Activated T-helper 1 cell treated with anti-CD3 and anti-CD28 coated beads, Interleukin-12 subunit alpha, Interleukin-12 subunit beta, Interleukin-2, Interleukin-4 antibody, amounts not matched to agents 30 ng/mL and 10 ng/mL and 1 ng/mL, durations not matched to agents 14 hours and 24 hours and 36 hours (primary cell): Measurements from ENCODE around the gene ELAC2. TPM values are rescaled to one million over a fixed set of nuclear protein-coding genes. Genes with fewer than 3 reads are reported as not detected.

ENCODE experiments used
- DNase-seq: peaks from one replicate; pipeline ENCODE4 v3.0.0; 2021; ENCODE audit warnings: low spot score
- H3K27ac Mint-ChIP-seq: one replicate; pipeline ENCODE4 v1.8.0; 2021; ENCODE audit warnings: mild to moderate bottlenecking, mixed read lengths
- H3K27me3 Mint-ChIP-seq: one replicate; pipeline ENCODE4 v1.8.0; 2022; ENCODE audit warnings: mild to moderate bottlenecking, moderate library complexity, mixed read lengths; ENCODE audit not compliant: insufficient read depth
- H3K36me3 Mint-ChIP-seq: one replicate; pipeline ENCODE4 v1.8.0; 2021; ENCODE audit warnings: low read depth, mixed read lengths
- H3K4me1 Mint-ChIP-seq: one replicate; pipeline ENCODE4 v1.8.0; 2021; ENCODE audit warnings: low read depth, mixed read lengths
- H3K4me3 Mint-ChIP-seq: one replicate; pipeline ENCODE4 v1.8.0; 2021; ENCODE audit warnings: mild to moderate bottlenecking, moderate library complexity, mixed read lengths
- H3K9me3 Mint-ChIP-seq: one replicate; pipeline ENCODE4 v1.8.0; 2021; ENCODE audit warnings: mixed read lengths
- intact Hi-C: fragments of 100-400 bp; cut with micrococcal nuclease; formaldehyde crosslinking; loops from one replicate; pipeline ENCODE4 v1.15.1; 2024
- total RNA-seq: library from RNA; stranded (reverse); gene quantifications from 2 replicates; pipeline ENCODE4 v1.2.3, GENCODE V29; 2022

The ELAC2 gene
- total RNA-seq, 1 donor from 2014 or later = 98.7 TPM

DNA sequence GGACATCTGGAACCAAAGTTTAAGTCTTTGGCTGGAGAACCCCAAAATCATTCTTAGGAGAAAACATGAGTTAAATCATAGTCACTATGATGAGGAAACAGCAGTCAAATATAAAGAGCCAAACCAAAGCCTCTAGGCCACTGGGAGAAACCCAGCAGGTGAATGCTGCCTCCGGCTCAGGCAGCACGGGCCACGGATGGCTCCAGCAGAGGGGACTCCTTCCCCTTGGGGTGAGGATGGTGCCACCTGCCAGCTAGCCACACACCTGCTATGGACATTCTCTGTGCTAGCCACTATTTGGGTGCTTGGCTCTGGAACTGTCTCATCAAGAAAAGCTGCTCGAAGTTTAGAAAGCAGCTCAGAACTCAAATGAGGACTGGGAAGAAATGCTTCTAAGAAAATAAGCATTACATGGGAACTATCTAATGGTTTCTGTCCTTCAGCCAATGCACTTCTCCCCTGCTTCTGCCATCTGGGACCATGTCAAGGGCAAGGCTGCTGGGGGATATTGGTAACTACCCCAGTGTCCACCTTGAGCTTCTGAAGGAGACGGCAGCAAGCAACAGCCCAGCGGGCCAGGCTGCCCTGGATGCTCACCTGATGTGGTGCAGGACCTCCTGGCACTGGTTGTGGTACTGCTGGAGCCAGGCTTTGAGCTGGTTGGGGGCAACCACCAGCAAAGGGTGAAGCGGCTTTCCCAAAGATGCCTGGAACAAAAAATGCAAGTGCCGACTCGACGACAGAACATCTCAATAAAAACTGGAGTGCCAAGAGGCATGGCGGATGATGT is 22.5 kb downstream of the ELAC2 start:
- peaks cover 37% of the 10 kb centered on the region for H3K36me3 Mint-ChIP-seq
- no peaks in the 10 kb centered on the region for H3K4me1 Mint-ChIP-seq
- no peak overlapping the region for H3K27ac Mint-ChIP-seq
- intact Hi-C loops = no loop called here
- H3K4me3 Mint-ChIP-seq = no peak overlapping the region
- no peak for DNase-seq
- no peaks in the 10 kb centered on the region for H3K27me3 Mint-ChIP-seq
- no peaks in the 10 kb centered on the region for H3K9me3 Mint-ChIP-seq

DNA sequence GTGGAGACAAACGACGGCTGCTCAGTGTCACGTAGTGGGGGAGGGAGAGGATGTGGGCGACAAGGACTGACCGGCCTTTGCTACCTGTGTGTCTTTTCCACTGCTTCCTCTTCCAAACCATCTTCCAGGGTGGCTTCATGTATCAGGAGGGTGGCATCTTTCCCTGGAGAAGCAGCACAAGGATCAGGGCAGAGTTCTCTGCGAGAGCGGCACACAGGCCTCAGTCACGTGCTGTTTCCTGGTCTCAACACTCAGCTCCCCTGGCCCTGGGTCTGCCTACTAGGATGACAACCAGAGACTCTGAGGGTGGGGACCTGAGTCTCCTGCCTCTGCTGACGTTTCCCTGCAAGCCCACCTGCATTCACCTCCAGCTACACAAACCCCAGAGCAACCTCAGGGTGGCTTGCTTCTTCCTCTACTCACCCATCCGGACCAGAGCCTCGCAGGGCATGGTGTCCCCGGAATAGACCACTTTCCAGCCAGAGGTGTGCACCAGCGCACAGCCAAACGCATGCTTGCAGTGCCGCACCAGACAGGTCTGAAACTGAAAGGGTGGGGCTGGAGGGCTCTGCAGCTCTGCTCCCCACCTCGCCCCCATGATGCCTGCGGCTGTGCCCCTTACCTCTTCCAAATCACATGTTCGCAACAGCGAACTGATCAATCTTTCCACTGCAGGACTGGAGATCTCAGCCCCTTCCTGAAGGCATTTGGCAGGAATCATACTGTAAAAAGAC is 23.3 kb downstream of the ELAC2 start:
- no peaks in the 10 kb centered on the region for H3K4me1 Mint-ChIP-seq
- intact Hi-C loops = no loop called here
- no peaks in the 10 kb centered on the region for H3K9me3 Mint-ChIP-seq
- DNase-seq = no peak
- no peak overlapping the region for H3K4me3 Mint-ChIP-seq
- no peaks in the 10 kb centered on the region for H3K27me3 Mint-ChIP-seq
- peaks cover 39% of the 10 kb centered on the region for H3K36me3 Mint-ChIP-seq
- H3K27ac Mint-ChIP-seq = no peak overlapping the region

- Mint-ChIP-seq H3K4me3 (no peak overlapping the region), H3K36me3 (peaks cover 38% of the 10 kb centered on the region), H3K27ac (no peak overlapping the region), H3K9me3 (no peaks in the 10 kb centered on the region), H3K4me1 (no peaks in the 10 kb centered on the region), H3K27me3 (no peaks in the 10 kb centered on the region)
- no peak for DNase-seq
- intact Hi-C loops = no loop called here
These were observed 24.2 kb downstream of the ELAC2 start for GRCh38 chr17:12993631-12994030.

DNA sequence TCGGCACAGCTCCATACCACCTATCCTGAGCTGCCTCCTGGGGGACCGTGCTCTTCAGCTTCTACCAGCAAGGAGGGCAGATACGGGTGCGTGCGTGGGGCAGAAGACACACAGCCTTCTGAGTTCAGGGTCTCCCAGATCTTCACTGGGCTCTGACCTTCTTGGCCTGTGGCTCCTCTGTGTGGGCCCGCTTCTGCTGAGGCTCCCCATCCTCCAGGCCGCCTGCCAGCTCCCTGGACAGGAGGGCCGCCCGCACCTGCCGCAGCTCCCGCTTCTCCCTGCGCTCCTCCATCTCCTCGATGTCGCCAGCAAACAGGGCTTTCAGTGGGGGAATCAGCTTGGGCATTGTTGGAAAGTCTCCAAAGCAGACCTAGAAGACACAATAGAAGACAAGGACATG is 25.2 kb downstream of the ELAC2 start:
- H3K27ac Mint-ChIP-seq = no peak overlapping the region
- no peaks in the 10 kb centered on the region for H3K4me1 Mint-ChIP-seq
- H3K36me3 Mint-ChIP-seq = peaks cover 31% of the 10 kb centered on the region
- H3K9me3 Mint-ChIP-seq = no peaks in the 10 kb centered on the region
- H3K4me3 Mint-ChIP-seq = no peak overlapping the region
- intact Hi-C loops = no loop called here
- DNase-seq = no peak
- H3K27me3 Mint-ChIP-seq = no peaks in the 10 kb centered on the region

DNA sequence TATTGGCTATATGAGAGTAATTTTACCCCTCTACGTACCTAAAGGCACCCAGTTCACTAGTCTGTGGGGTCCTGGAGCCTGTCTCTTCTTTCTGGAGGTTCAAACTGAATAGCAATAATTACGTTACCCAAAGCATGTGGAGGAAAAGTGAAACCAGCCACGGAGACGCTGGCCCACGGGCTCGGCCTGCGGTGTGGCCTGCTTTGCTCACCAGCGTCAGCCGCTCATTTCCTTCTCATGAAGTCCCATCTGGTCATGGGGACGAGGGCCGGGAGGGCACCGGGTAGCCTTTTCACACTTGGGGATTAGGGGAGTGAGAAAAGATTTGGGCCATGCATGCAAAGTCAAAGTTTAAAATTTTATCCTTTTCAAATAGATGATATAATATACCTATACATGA is 26.9 kb downstream of the ELAC2 start:
- no peaks in the 10 kb centered on the region for H3K4me1 Mint-ChIP-seq
- H3K27me3 Mint-ChIP-seq = no peaks in the 10 kb centered on the region
- intact Hi-C loops = no loop called here
- H3K27ac Mint-ChIP-seq = no peak overlapping the region
- H3K9me3 Mint-ChIP-seq = no peaks in the 10 kb centered on the region
- H3K36me3 Mint-ChIP-seq = peaks cover 29% of the 10 kb centered on the region
- no peak for DNase-seq
- no peak overlapping the region for H3K4me3 Mint-ChIP-seq

DNA sequence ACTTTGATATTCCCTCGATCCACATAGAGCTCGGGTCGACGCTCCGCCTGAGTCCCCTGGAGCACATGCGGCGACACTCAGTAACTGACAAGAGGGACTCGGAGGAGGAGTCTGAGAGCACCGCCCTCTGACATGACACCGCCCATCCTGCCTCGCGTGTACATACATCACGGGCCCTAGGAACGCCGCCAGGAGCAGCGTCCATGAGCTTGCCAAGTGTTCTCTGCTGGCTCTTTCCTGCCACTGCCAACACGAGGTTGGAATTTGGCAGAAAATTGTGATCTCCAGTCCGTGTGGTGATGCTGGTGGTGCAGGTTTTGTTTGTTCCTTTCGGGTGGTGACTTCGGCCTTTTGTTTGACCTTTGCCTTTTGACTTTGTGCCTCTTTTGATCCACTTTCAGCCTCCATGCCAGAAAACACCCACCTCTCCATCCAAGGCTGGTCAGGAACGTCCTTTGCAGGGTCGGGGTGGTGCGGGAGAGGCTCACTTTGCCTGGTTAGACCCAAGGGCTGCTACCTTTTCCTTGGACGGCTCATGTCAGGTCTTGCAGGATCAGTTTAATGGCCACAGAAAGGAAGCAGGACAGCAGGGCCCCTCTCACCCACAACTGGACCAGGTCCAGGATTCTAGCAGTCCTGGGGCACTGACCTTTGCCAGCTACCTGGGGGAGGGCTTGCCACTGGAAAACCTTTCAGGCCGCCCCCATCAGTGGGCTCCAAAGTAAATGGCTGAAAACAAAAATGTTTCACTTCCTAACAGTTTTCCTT is 27.6 kb downstream of the ELAC2 start:
- intact Hi-C loops = no loop called here
- no peak overlapping the region for H3K4me3 Mint-ChIP-seq
- no peak for DNase-seq
- no peaks in the 10 kb centered on the region for H3K27me3 Mint-ChIP-seq
- no peaks in the 10 kb centered on the region for H3K4me1 Mint-ChIP-seq
- no peak overlapping the region for H3K27ac Mint-ChIP-seq
- H3K36me3 Mint-ChIP-seq = peaks cover 27% of the 10 kb centered on the region
- H3K9me3 Mint-ChIP-seq = no peaks in the 10 kb centered on the region

- Mint-ChIP-seq H3K27ac (no peak overlapping the region), H3K27me3 (peaks cover 1% of the 10 kb centered on the region), H3K4me1 (no peaks in the 10 kb centered on the region), H3K36me3 (peaks cover 12% of the 10 kb centered on the region), H3K4me3 (no peak overlapping the region), H3K9me3 (no peaks in the 10 kb centered on the region)
- intact Hi-C loops = no loop called here
- DNase-seq = no peak
These were observed 30.7 kb downstream of the ELAC2 start for GRCh38 chr17:12987120-12987519.

- peaks cover 1% of the 10 kb centered on the region for H3K27me3 Mint-ChIP-seq
- H3K4me1 Mint-ChIP-seq = no peaks in the 10 kb centered on the region
- H3K36me3 Mint-ChIP-seq = peaks cover 6% of the 10 kb centered on the region
- intact Hi-C loops = no loop called here
- H3K9me3 Mint-ChIP-seq = no peaks in the 10 kb centered on the region
- H3K27ac Mint-ChIP-seq = no peak overlapping the region
- no peak for DNase-seq
- H3K4me3 Mint-ChIP-seq = no peak overlapping the region
These were observed 32.2 kb downstream of the ELAC2 start for GRCh38 chr17:12985431-12986293.

DNA sequence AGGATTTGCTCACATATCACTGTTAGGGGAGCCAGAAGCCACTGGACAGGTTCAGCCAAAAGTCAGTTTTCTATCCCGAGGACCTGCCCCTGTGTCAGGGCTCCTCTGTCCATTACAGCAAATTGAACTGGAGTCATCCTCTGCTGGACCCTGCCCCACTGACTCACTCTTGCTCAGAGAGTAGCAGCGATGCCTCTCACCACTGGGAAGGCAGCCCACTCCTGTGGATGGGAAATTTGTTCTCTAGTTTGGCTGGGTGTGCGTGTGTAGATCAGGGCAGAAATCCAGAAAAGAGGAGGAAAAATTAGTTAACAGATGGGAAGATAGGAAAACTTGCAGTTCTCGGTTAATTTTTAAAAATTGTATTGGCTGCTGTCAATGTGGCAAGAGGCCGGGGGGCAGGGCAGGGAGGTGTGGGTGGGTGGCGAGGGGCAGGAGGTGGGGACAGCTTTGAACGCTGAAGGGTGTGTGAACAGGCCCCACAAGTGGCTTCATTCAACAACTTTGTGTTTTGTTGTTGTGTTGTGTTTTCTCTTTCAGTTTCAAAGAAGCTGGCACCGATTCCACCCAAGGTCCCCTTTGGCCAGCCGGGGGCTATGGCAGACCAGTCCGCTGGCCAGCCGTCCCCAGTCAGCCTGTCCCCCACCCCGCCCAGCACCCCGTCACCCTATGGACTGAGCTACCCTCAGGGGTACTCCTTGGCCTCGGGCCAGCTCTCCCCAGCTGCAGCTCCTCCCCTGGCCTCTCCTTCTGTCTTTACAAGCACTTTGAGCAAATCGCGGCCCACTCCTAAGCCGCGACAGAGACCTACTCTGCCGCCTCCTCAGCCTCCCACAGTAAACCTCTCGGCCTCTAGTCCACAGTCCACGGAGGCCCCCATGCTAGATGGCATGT is 33.6 kb downstream of the ELAC2 start:
- no peak for DNase-seq
- no peaks in the 10 kb centered on the region for H3K4me1 Mint-ChIP-seq
- no peaks in the 10 kb centered on the region for H3K36me3 Mint-ChIP-seq
- H3K27ac Mint-ChIP-seq = no peak overlapping the region
- intact Hi-C loops = no loop called here
- no peak overlapping the region for H3K4me3 Mint-ChIP-seq
- no peaks in the 10 kb centered on the region for H3K9me3 Mint-ChIP-seq
- H3K27me3 Mint-ChIP-seq = peaks cover 1% of the 10 kb centered on the region

GRCh38 chr17:12982224-12982623 is 35.6 kb downstream of the ELAC2 start:
- intact Hi-C loops = no loop called here
- DNase-seq = no peak
- Mint-ChIP-seq H3K4me3 (no peak overlapping the region), H3K27me3 (peaks cover 1% of the 10 kb centered on the region), H3K36me3 (no peaks in the 10 kb centered on the region), H3K4me1 (no peaks in the 10 kb centered on the region), H3K9me3 (no peaks in the 10 kb centered on the region), H3K27ac (no peak overlapping the region)

DNA sequence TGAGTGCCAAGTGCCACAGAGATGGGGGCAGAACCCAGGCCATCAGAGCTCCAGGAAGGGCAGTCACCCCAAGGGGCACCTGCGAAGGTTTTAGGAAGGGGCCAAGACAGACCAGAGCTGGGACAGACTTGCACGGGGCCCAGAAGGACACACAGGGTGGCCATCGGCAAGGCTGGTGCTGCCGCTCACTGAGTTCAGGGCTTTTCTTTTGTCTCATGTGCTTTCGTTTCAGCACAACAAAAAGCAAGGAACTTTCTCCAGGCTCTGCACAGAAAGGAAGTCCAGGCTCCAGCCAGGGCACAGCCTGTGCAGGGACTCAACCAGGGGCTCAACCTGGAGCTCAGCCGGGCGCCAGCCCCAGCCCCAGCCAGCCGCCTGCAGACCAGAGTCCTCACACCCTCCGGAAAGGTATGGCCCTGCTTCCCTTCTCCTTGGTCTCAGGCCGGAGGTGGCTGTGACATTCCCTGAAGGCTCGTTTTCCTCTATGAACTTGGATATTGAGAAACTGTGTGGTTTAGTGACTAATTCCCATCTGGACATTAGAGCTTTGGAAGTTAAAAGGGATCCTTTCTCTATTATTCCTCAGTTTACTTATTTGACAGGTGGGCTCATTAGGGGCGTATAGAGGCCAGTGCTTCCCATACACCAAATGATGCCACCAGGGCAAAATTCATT is 37.9 kb downstream of the ELAC2 start:
- Mint-ChIP-seq H3K27me3 (peaks cover 3% of the 10 kb centered on the region), H3K36me3 (no peaks in the 10 kb centered on the region), H3K9me3 (no peaks in the 10 kb centered on the region), H3K4me3 (no peak overlapping the region), H3K27ac (no peak overlapping the region), H3K4me1 (no peaks in the 10 kb centered on the region)
- intact Hi-C loops = no loop called here
- no peak for DNase-seq
